ENCODE results near the gene PDCD11.

The PDCD11 gene

GRCh38 chr10:103449208-103450144 is 53.0 kb downstream of the PDCD11 start:
- Histone ChIP-seq H3K79me2 (ENCODE audit: control insufficient read depth, insufficient read depth, low read length, unreplicated experiment) (peaks cover 22% of the 10 kb centered on the region), H3K27ac (ENCODE audit: low read depth, low read length) (peak overlapping the region; percentile 75), H3K36me3 (ENCODE audit: insufficient read depth, low read length) (peaks cover 22% of the 10 kb centered on the region; the same call in 1 of the 2 replicates)

GRCh38 chr10:103450201-103450695 is 53.8 kb downstream of the PDCD11 start:
- no peaks in the 10 kb centered on the region for H3K27me3 ChIP-seq (ENCODE audit: insufficient read depth, low read length)
- peaks cover 22% of the 10 kb centered on the region for H3K79me2 ChIP-seq (ENCODE audit: control insufficient read depth, insufficient read depth, low read length, unreplicated experiment)
- peak overlapping the region; percentile 94 for H3K4me3 ChIP-seq (ENCODE audit: low read depth, low read length)
- H3K36me3 ChIP-seq (ENCODE audit: insufficient read depth, low read length): peaks cover 14% of the 10 kb centered on the region; the same call in 1 of the 2 replicates
- H3K27ac ChIP-seq (ENCODE audit: low read depth, low read length): peak overlapping the region; percentile 69
- no peak overlapping the region for H2AFZ ChIP-seq (ENCODE audit: low read length, unreplicated experiment)
- peaks cover 44% of the 10 kb centered on the region for H3K4me1 ChIP-seq (ENCODE audit: control insufficient read depth, insufficient read depth, low read length, unreplicated experiment)

More at GRCh38 chr10:103449208-103450144, 53.0 kb downstream of the PDCD11 start:
- Histone ChIP-seq H3K4me3 (ENCODE audit: low read depth, low read length) (peak overlapping the region; percentile 42; the same call in 1 of the 2 replicates), H3K27me3 (ENCODE audit: insufficient read depth, low read length) (no peaks in the 10 kb centered on the region), H3K4me1 (ENCODE audit: control insufficient read depth, insufficient read depth, low read length, unreplicated experiment) (peaks cover 44% of the 10 kb centered on the region), H2AFZ (ENCODE audit: low read length, unreplicated experiment) (no peak overlapping the region)

- Histone ChIP-seq H3K36me3 (ENCODE audit: insufficient read depth, low read length) (peaks cover 8% of the 10 kb centered on the region; the same call in 1 of the 2 replicates), H3K4me1 (ENCODE audit: control insufficient read depth, insufficient read depth, low read length, unreplicated experiment) (peaks cover 34% of the 10 kb centered on the region), H3K79me2 (ENCODE audit: control insufficient read depth, insufficient read depth, low read length, unreplicated experiment) (peaks cover 22% of the 10 kb centered on the region), H3K27me3 (ENCODE audit: insufficient read depth, low read length) (no peaks in the 10 kb centered on the region), H2AFZ (ENCODE audit: low read length, unreplicated experiment) (peak overlapping the region; percentile 82), H3K27ac (ENCODE audit: low read depth, low read length) (peak overlapping the region; percentile 69), H3K4me3 (ENCODE audit: low read depth, low read length) (peak overlapping the region; percentile 94)
Measured at GRCh38 chr10:103451091-103451813, 54.8 kb downstream of the PDCD11 start.

GRCh38 chr10:103451831-103452505 is 55.5 kb downstream of the PDCD11 start, which contains the start of gene CALHM2:
Gene CALHM2, minus strand, starts transcription at chr10:103452370. Its CDS starts 2,429 bp downstream, at chr10:103449941.
- peak within 1 kb of the TSS; percentile 94 for H3K4me3 ChIP-seq (ENCODE audit: low read depth, low read length)
- H3K27ac ChIP-seq (ENCODE audit: low read depth, low read length): peak within 1 kb of the TSS; percentile 69
- peaks cover 22% of the 10 kb centered on the region for H3K79me2 ChIP-seq (ENCODE audit: control insufficient read depth, insufficient read depth, low read length, unreplicated experiment)
- peaks cover 8% of the 10 kb centered on the region; the same call in 1 of the 2 replicates for H3K36me3 ChIP-seq (ENCODE audit: insufficient read depth, low read length)
- peaks cover 28% of the 10 kb centered on the region for H3K4me1 ChIP-seq (ENCODE audit: control insufficient read depth, insufficient read depth, low read length, unreplicated experiment)
- peak within 1 kb of the TSS; percentile 82 for H2AFZ ChIP-seq (ENCODE audit: low read length, unreplicated experiment)
- no peaks in the 10 kb centered on the region for H3K27me3 ChIP-seq (ENCODE audit: insufficient read depth, low read length)

GRCh38 chr10:103452506-103453230 is 56.2 kb downstream of the PDCD11 start:
- peaks cover 28% of the 10 kb centered on the region for H3K4me1 ChIP-seq (ENCODE audit: control insufficient read depth, insufficient read depth, low read length, unreplicated experiment)
- H2AFZ ChIP-seq (ENCODE audit: low read length, unreplicated experiment): peak overlapping the region; percentile 82
- H3K4me3 ChIP-seq (ENCODE audit: low read depth, low read length): peak overlapping the region; percentile 94
- peaks cover 20% of the 10 kb centered on the region for H3K79me2 ChIP-seq (ENCODE audit: control insufficient read depth, insufficient read depth, low read length, unreplicated experiment)
- no peaks in the 10 kb centered on the region for H3K27me3 ChIP-seq (ENCODE audit: insufficient read depth, low read length)
- peaks cover 8% of the 10 kb centered on the region; the same call in 1 of the 2 replicates for H3K36me3 ChIP-seq (ENCODE audit: insufficient read depth, low read length)
- no peak overlapping the region for H3K27ac ChIP-seq (ENCODE audit: low read depth, low read length)

GRCh38 chr10:103454026-103454425 is 57.6 kb downstream of the PDCD11 start:
- Histone ChIP-seq H3K4me3 (ENCODE audit: low read depth, low read length) (no peak overlapping the region), H2AFZ (ENCODE audit: low read length, unreplicated experiment) (no peak overlapping the region), H3K79me2 (ENCODE audit: control insufficient read depth, insufficient read depth, low read length, unreplicated experiment) (peaks cover 17% of the 10 kb centered on the region), H3K27ac (ENCODE audit: low read depth, low read length) (no peak overlapping the region), H3K4me1 (ENCODE audit: control insufficient read depth, insufficient read depth, low read length, unreplicated experiment) (peaks cover 26% of the 10 kb centered on the region), H3K36me3 (ENCODE audit: insufficient read depth, low read length) (peaks cover 8% of the 10 kb centered on the region; the same call in 1 of the 2 replicates), H3K27me3 (ENCODE audit: insufficient read depth, low read length) (no peaks in the 10 kb centered on the region)

- peaks cover 14% of the 10 kb centered on the region for H3K4me1 ChIP-seq (ENCODE audit: control insufficient read depth, insufficient read depth, low read length, unreplicated experiment)
- H3K27ac ChIP-seq (ENCODE audit: low read depth, low read length): no peak overlapping the region
- H3K27me3 ChIP-seq (ENCODE audit: insufficient read depth, low read length): no peaks in the 10 kb centered on the region
- no peak overlapping the region for H3K4me3 ChIP-seq (ENCODE audit: low read depth, low read length)
- no peaks in the 10 kb centered on the region for H3K36me3 ChIP-seq (ENCODE audit: insufficient read depth, low read length)
- peaks cover 5% of the 10 kb centered on the region for H3K79me2 ChIP-seq (ENCODE audit: control insufficient read depth, insufficient read depth, low read length, unreplicated experiment)
- H2AFZ ChIP-seq (ENCODE audit: low read length, unreplicated experiment): no peak overlapping the region
Measured at GRCh38 chr10:103455235-103455634, 58.8 kb downstream of the PDCD11 start.

GRCh38 chr10:103456074-103456660 is 59.7 kb downstream of the PDCD11 start:
- H3K4me1 ChIP-seq (ENCODE audit: control insufficient read depth, insufficient read depth, low read length, unreplicated experiment): peaks cover 8% of the 10 kb centered on the region
- no peaks in the 10 kb centered on the region for H3K36me3 ChIP-seq (ENCODE audit: insufficient read depth, low read length)
- H2AFZ ChIP-seq (ENCODE audit: low read length, unreplicated experiment): no peak overlapping the region
- H3K79me2 ChIP-seq (ENCODE audit: control insufficient read depth, insufficient read depth, low read length, unreplicated experiment): no peaks in the 10 kb centered on the region
- no peak overlapping the region for H3K4me3 ChIP-seq (ENCODE audit: low read depth, low read length)
- H3K27me3 ChIP-seq (ENCODE audit: insufficient read depth, low read length): no peaks in the 10 kb centered on the region
- H3K27ac ChIP-seq (ENCODE audit: low read depth, low read length): no peak overlapping the region

GRCh38 chr10:103457176-103457712 is 60.8 kb downstream of the PDCD11 start:
- Histone ChIP-seq H3K27ac (ENCODE audit: low read depth, low read length) (no peak overlapping the region), H3K4me3 (ENCODE audit: low read depth, low read length) (no peak overlapping the region), H3K36me3 (ENCODE audit: insufficient read depth, low read length) (no peaks in the 10 kb centered on the region), H3K27me3 (ENCODE audit: insufficient read depth, low read length) (no peaks in the 10 kb centered on the region), H3K79me2 (ENCODE audit: control insufficient read depth, insufficient read depth, low read length, unreplicated experiment) (no peaks in the 10 kb centered on the region), H3K4me1 (ENCODE audit: control insufficient read depth, insufficient read depth, low read length, unreplicated experiment) (peaks cover 8% of the 10 kb centered on the region), H2AFZ (ENCODE audit: low read length, unreplicated experiment) (no peak overlapping the region)
